RWPE2 (cell line): ENCODE measurements around the gene MLF2.

Experiments
- ATAC-seq: fragments of 200-7000 bp; cut with Tn5 transposase; 3 replicates; pipeline ENCODE4 v1.9.1; 2021; ENCODE audit warnings: low read depth
- DNase-seq: peaks from one replicate; pipeline ENCODE4 v3.0.0-alpha.2; 2020; ENCODE audit warnings: low spot score
- H3K27ac ChIP-seq: fragments of 450-650 bp; 2 replicates; pipeline ENCODE4 v1.5.1; 2017; ENCODE audit warnings: mild to moderate bottlenecking; ENCODE audit not compliant: poor library complexity, severe bottlenecking
- H3K27me3 ChIP-seq: fragments of 250-450 bp; sonication (Bioruptor Pico); 2 replicates; pipeline ENCODE4 v1.5.1; 2021; ENCODE audit warnings: mild to moderate bottlenecking, moderate library complexity; ENCODE audit not compliant: insufficient read depth, poor library complexity, severe bottlenecking
- H3K36me3 ChIP-seq: fragments of 250-450 bp; sonication (Bioruptor Pico); 2 replicates; pipeline ENCODE4 v1.5.1; 2020; ENCODE audit warnings: low read depth, mild to moderate bottlenecking, moderate library complexity
- H3K4me1 ChIP-seq: fragments of 250-450 bp; sonication (Bioruptor Pico); 2 replicates; pipeline ENCODE4 v1.5.1; 2021; ENCODE audit warnings: mild to moderate bottlenecking, moderate library complexity; ENCODE audit not compliant: insufficient read depth, poor library complexity, severe bottlenecking
- H3K4me3 ChIP-seq: fragments of 250-450 bp; sonication (Bioruptor Pico); 2 replicates; pipeline ENCODE4 v1.5.1; 2021; ENCODE audit warnings: mild to moderate bottlenecking, moderate library complexity; ENCODE audit not compliant: severe bottlenecking
- H3K9me3 ChIP-seq: fragments of 250-450 bp; sonication (Bioruptor Pico); 2 replicates; pipeline ENCODE4 v1.5.1; 2021; ENCODE audit warnings: mild to moderate bottlenecking, moderate library complexity; ENCODE audit not compliant: severe bottlenecking
- CTCF ChIP-seq: fragments of 450-650 bp; IDR thresholded peaks from one replicate; pipeline ENCODE4 v1.5.1; 2017; ENCODE audit warnings: mild to moderate bottlenecking, moderate library complexity; ENCODE audit not compliant: poor library complexity, severe bottlenecking

The MLF2 gene

GRCh38 chr12:6787309-6787708 lies 34.4 kb upstream of the MLF2 start:
- Histone ChIP-seq H3K4me3 (no peak overlapping the region), H3K27me3 (no peaks in the 10 kb centered on the region), H3K4me1 (no peaks in the 10 kb centered on the region), H3K36me3 (no peaks in the 10 kb centered on the region), H3K27ac (no peak overlapping the region), H3K9me3 (no peaks in the 10 kb centered on the region)
- ATAC-seq, result no peak
- no peak for DNase-seq
- TF ChIP-seq CTCF, result no peak

- DNase-seq, result no peak
- H3K36me3 ChIP-seq, result no peaks in the 10 kb centered on the region
- ATAC-seq, result no peak
- TF ChIP-seq CTCF, result no peak
- H3K27me3 ChIP-seq, result no peaks in the 10 kb centered on the region
- no peak overlapping the region for H3K27ac ChIP-seq
- H3K4me3 ChIP-seq, result no peak overlapping the region
- H3K4me1 ChIP-seq, result no peaks in the 10 kb centered on the region
- H3K9me3 ChIP-seq, result no peaks in the 10 kb centered on the region
Observed at GRCh38 chr12:6786416-6787094, 33.6 kb upstream of the MLF2 start.

GRCh38 chr12:6784761-6785160 lies 31.8 kb upstream of the MLF2 start:
- DNase-seq (no peak), ATAC-seq (no peak)
- Histone ChIP-seq H3K9me3 (no peaks in the 10 kb centered on the region), H3K4me3 (no peak overlapping the region), H3K4me1 (no peaks in the 10 kb centered on the region), H3K27me3 (no peaks in the 10 kb centered on the region), H3K27ac (no peak overlapping the region), H3K36me3 (no peaks in the 10 kb centered on the region)
- TF ChIP-seq CTCF, result no peak

- Histone ChIP-seq H3K36me3 (no peaks in the 10 kb centered on the region), H3K9me3 (no peaks in the 10 kb centered on the region), H3K4me1 (no peaks in the 10 kb centered on the region), H3K27me3 (no peaks in the 10 kb centered on the region), H3K4me3 (no peak overlapping the region), H3K27ac (no peak overlapping the region)
- ATAC-seq (no peak), DNase-seq (no peak)
- TF ChIP-seq CTCF, result no peak
Observed at GRCh38 chr12:6784296-6784695, 31.4 kb upstream of the MLF2 start.

GRCh38 chr12:6783828-6784227 lies 30.9 kb upstream of the MLF2 start:
- no peak overlapping the region for H3K27ac ChIP-seq
- DNase-seq, result no peak
- no peaks in the 10 kb centered on the region for H3K9me3 ChIP-seq
- H3K36me3 ChIP-seq, result no peaks in the 10 kb centered on the region
- no peak for ATAC-seq
- no peak for TF ChIP-seq CTCF
- H3K27me3 ChIP-seq, result no peaks in the 10 kb centered on the region
- H3K4me3 ChIP-seq, result no peak overlapping the region
- no peaks in the 10 kb centered on the region for H3K4me1 ChIP-seq
